ENCODE results near the gene SYK.

SYK gene

GRCh38 chr9:90838098-90838497 is 36.5 kb downstream of the SYK start:
- Histone ChIP-seq H3K4me1 (ENCODE audit: control insufficient read depth in 1 of 2, insufficient read depth in 1 of 2, low read depth in 1 of 2, low read length in 1 of 2) (peaks cover 27 to 50% of the 10 kb centered on the region in 2 experiments), H3K36me3 (peaks cover 42% of the 10 kb centered on the region), H3K27me3 (no peaks in the 10 kb centered on the region), H3K27ac (peak overlapping the region; percentile 76), H3K9me3 (no peaks in the 10 kb centered on the region), H3K4me3 (ENCODE audit: low read depth in 1 of 2, low read length in 1 of 2) (no peak overlapping the region)
- TF ChIP-seq CTCF (IDR thresholded peaks at IDR 0.05), result no peak

GRCh38 chr9:90838581-90839154 is 37.0 kb downstream of the SYK start:
- no peak for TF ChIP-seq CTCF (IDR thresholded peaks at IDR 0.05)
- H3K27ac ChIP-seq, result peak overlapping the region; percentile 76
- H3K36me3 ChIP-seq, result peaks cover 45% of the 10 kb centered on the region
- no peaks in the 10 kb centered on the region for H3K9me3 ChIP-seq
- H3K4me1 ChIP-seq (ENCODE audit: control insufficient read depth in 1 of 2, insufficient read depth in 1 of 2, low read depth in 1 of 2, low read length in 1 of 2), result peaks cover 30 to 54% of the 10 kb centered on the region in 2 experiments
- H3K27me3 ChIP-seq, result no peaks in the 10 kb centered on the region
- no peak overlapping the region for H3K4me3 ChIP-seq (ENCODE audit: low read depth in 1 of 2, low read length in 1 of 2)

- no peak overlapping the region for H3K4me3 ChIP-seq (ENCODE audit: low read depth in 1 of 2, low read length in 1 of 2)
- H3K4me1 ChIP-seq (ENCODE audit: control insufficient read depth in 1 of 2, insufficient read depth in 1 of 2, low read depth in 1 of 2, low read length in 1 of 2), result peaks cover 30 to 51% of the 10 kb centered on the region in 2 experiments
- TF ChIP-seq CTCF (IDR thresholded peaks at IDR 0.05), result no peak
- no peaks in the 10 kb centered on the region for H3K9me3 ChIP-seq
- no peaks in the 10 kb centered on the region for H3K27me3 ChIP-seq
- H3K36me3 ChIP-seq, result peaks cover 45% of the 10 kb centered on the region
- H3K27ac ChIP-seq, result peak overlapping the region; percentile 76
Observed at GRCh38 chr9:90839183-90839728, 37.6 kb downstream of the SYK start.

- H3K4me3 ChIP-seq (ENCODE audit: low read depth in 1 of 2, low read length in 1 of 2), result no peak overlapping the region
- H3K27me3 ChIP-seq, result no peaks in the 10 kb centered on the region
- H3K36me3 ChIP-seq, result peaks cover 57% of the 10 kb centered on the region
- TF ChIP-seq CTCF (IDR thresholded peaks at IDR 0.05), result no peak
- no peaks in the 10 kb centered on the region for H3K9me3 ChIP-seq
- peaks cover 30 to 37% of the 10 kb centered on the region in 2 experiments for H3K4me1 ChIP-seq (ENCODE audit: control insufficient read depth in 1 of 2, insufficient read depth in 1 of 2, low read depth in 1 of 2, low read length in 1 of 2)
- peak overlapping the region; percentile 76 for H3K27ac ChIP-seq
Observed at GRCh38 chr9:90840696-90841095, 39.1 kb downstream of the SYK start.

GRCh38 chr9:90841213-90841612 is 39.6 kb downstream of the SYK start:
- Histone ChIP-seq H3K9me3 (no peaks in the 10 kb centered on the region), H3K36me3 (peaks cover 62% of the 10 kb centered on the region), H3K27me3 (no peaks in the 10 kb centered on the region), H3K27ac (peak overlapping the region; percentile 76), H3K4me3 (ENCODE audit: low read depth in 1 of 2, low read length in 1 of 2) (no peak overlapping the region), H3K4me1 (ENCODE audit: control insufficient read depth in 1 of 2, insufficient read depth in 1 of 2, low read depth in 1 of 2, low read length in 1 of 2) (peaks cover 29 to 32% of the 10 kb centered on the region in 2 experiments)
- TF ChIP-seq CTCF (IDR thresholded peaks at IDR 0.05), result no peak
